Fibroblast of mammary gland (primary cell): ENCODE measurements around the gene SNCA.

Experiments used
- DNase-seq: peaks from one replicate; pipeline ENCODE4 v3.0.0-alpha.2; 2010; ENCODE audit warnings: low read depth
- H3K4me3 ChIP-seq: 2 replicates; pipeline ENCODE4 v1.5.1; 2011; ENCODE audit warnings: low read depth, mild to moderate bottlenecking, low read length, moderate library complexity; ENCODE audit not compliant: control insufficient read depth
- CTCF ChIP-seq: conservative IDR thresholded peaks from 2 replicates; pipeline ENCODE4 v1.5.1; 2011; ENCODE audit warnings: low read depth, low read length, inconsistent platforms; ENCODE audit not compliant: control insufficient read depth, insufficient read depth

SNCA gene

GRCh38 chr4:89723096-89723495 is 113.9 kb downstream of the SNCA start:
- H3K4me3 ChIP-seq = no peak overlapping the region
- TF ChIP-seq CTCF = no peak
- DNase-seq = no peak

DNA sequence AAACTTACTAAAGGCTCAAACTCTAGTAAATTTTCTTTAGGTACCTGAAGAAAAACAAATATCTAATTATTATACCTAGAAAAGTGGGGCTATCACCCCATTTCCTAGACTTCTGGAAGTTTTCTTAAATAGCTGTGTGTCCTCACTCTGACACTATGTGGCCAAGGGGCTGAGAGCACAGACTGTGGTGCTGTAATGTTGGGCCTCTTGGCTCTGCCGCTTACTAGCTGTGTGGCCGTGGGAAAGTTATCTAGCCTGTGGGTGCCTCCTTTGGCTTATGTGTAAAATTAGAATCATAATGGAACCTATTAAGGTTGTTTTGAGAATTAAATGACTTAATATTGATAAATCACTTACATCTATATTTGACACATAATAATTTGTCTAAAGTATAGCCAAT is 114.4 kb downstream of the SNCA start:
- DNase-seq = no peak
- no peak overlapping the region for H3K4me3 ChIP-seq
- no peak for TF ChIP-seq CTCF

DNA sequence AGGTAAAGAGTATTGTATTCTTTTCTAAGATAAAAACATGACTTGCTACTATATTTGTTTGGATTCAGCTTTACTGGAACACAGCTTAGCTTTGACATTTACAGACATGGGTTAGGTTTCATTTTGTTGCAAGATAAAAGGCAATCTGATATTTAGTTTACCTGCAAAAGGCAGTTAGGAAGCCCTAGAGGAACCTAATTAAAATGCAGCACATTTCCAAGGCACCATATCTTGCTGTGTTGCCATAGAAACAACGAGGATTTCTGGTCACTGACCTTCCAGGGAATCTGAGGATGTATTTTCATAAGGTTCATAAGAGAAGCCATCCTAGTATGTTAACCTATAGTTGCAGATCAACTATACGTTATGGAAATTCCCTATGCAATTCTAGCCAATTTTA is 116.0 kb downstream of the SNCA start:
- DNase-seq = no peak
- no peak overlapping the region for H3K4me3 ChIP-seq
- no peak for TF ChIP-seq CTCF

DNA sequence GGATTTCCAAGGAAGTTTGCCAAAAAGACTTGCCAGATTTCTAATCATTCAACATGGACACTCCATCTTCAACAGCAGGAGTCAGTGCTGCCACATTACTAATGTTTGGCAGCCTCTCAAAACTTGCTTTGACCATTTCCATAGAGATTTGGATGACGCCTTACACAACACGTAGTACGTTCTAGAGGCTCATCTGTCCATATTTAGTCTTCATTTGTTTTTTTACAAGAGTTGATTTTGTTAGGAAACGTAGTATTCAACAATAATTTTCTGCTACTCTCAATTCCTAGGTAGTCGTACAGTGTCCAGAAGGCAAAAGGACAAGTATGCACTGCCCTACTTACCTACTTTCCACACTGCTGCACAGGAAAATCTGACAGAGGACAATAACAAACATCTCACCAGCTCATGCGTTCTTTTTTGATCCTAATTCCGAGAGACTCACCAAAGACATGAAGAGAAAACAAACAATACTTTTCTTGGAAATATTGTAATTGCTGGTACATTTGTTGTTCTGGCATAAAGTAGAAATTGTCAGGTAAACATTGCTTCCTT is 117.3 kb downstream of the SNCA start:
- H3K4me3 ChIP-seq = no peak overlapping the region
- DNase-seq = peak; percentile 12
- TF ChIP-seq CTCF = no peak

DNA sequence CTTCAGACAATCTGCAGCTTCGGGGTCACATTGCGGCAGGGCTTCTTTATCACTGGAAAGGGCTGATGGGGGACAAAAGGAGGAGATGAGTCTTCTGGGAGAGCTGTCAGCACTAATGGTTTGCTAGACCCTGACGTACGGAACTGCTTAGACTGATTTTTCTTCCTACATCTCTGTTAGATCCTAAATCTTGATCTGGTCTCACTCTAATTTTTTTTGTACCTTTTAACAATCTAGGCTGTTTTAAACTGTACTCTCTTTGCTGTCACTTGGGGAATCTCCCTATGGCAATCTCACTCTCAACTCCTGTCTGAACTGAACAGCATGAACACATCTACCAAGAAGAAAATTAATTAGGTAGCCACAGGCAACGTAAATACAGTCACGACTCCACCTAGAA is 120.1 kb downstream of the SNCA start:
- DNase-seq = no peak
- no peak for TF ChIP-seq CTCF
- H3K4me3 ChIP-seq = no peak overlapping the region

DNA sequence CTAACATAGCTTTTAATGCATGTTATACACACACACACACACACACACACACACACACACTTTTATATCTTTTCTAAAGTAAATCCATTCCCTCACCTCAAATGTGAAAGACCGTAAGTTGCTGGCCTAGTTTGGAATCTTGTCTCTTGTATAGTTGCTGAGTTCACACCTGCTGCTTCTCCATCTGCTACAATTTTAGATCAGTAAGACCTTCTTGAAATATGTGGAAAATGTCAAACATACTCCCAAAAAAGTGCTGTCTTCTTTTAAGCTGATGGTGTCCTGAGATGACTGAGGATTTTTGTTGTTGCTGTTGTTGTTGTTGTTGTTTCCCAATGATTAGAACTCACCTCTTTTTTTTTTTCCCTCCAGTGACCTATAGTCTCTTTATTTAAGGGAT is 121.3 kb downstream of the SNCA start:
- no peak for TF ChIP-seq CTCF
- no peak for DNase-seq
- H3K4me3 ChIP-seq = no peak overlapping the region

- no peak overlapping the region for H3K4me3 ChIP-seq
- no peak for DNase-seq
- no peak for TF ChIP-seq CTCF
Measured at GRCh38 chr4:89712827-89713226, 124.1 kb downstream of the SNCA start.
